GM19467 (cell line): Measurements from ENCODE around the gene DISC1.
"Not testable (repeated sequence)": the region's sequence is repeated elsewhere in the genome, so short reads cannot be mapped to it uniquely, and the experiment has no call there.

Experiments
- ATAC-seq: cut with Tn5 transposase; IDR thresholded peaks from one replicate; pipeline ENCODE4 v1.9.1; 2021; ENCODE audit warnings: mild to moderate bottlenecking, moderate library complexity; ENCODE audit not compliant: unreplicated experiment

DISC1 gene

DNA sequence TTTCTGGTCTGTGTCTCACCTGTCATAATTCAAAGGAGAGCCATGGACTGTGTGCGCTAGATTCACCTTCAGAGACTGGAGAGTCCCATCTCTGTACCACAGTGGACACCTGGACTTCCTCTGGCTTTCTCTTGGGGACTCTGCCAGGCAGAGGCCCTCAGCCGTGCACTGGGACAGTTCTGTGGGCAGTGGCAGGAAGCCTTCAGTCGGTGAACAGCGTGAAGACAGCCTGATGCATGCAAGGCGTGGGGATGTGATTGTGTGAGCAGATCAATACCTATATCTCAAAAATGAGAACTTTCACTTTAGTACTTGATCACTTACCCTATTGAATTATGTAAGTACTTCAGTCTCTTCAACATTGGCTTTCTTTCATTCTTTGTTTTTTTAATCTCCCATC lies 245.3 kb downstream of the DISC1 start:
- ATAC-seq, result no peak

DNA sequence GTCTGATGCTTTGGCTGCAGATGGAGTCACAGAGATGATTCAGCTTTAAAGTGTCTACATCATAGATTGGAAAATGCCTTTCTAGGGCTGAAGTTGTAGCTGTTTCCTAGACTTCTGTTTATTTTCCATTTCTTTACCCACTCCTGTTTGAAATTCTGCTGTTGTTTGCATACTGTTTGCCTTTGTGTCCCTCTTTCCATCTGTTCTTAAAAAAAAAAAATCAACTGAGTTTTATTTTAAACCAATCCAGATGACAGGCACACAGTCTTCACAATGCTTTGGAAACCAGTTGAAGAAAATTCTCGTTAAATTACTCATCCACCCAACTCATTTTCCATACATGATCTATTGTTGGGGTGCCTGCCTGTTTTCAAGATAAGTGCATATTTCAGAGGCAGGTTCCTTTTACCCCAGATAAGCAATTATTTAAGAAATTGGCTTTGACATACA lies 245.9 kb downstream of the DISC1 start:
- no peak for ATAC-seq

DNA sequence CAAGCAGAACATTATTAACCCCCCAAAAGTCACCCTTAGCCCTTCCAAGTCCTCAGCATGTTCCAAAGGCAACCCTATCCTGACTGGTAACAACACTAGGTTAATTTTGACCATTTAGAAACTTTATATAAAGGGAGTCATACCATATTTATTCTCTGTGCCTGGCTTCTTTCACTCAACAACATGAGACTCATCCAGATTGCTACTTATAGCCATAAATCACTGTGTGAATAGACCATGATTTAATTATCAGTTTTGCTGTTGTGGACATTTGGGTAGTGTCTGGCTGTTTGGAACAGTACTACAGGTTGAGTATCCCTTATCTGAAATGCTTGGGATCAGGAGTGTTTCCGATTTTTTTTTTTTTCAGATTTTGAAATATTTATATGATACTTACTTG lies 252.1 kb downstream of the DISC1 start:
- ATAC-seq, result no peak

DNA sequence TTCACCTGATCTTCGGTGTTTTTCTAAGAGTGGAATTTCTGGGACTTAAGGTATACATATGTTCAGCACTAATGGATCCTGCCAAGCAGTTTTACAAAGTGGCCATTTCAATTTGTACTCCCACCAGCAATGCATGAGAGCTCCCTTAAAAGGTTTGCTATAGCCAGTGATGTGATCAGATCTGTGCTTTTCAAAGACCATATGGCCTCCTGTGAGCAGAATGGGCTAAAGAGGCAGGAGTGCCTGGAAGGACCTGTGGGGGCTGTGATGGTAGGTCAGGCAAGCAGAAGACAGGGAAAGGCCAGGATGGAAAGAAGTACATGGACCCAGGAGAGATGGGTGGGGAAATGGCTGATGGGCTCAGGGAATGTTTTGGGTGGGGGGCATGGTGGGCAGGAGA lies 252.7 kb downstream of the DISC1 start:
- ATAC-seq, result no peak

DNA sequence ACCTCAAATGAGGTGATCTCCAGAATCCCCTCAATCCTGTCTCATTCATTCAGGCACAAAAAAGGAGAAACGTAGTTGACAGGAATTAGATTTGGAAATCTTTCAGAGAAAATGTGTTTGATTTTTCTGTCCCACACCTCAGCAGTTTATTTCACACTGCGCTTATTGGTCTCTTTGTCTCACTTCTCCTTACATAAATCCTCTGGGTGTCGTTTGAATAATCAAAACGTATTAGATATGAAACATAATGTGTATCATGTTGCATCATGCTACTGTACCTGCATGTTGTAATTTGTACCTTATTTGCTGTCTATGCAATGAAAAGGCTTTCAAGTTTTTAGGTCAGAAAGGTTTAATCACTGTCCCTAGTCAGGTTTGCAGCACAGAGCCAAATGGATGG lies 255.7 kb downstream of the DISC1 start:
- ATAC-seq, result no peak

DNA sequence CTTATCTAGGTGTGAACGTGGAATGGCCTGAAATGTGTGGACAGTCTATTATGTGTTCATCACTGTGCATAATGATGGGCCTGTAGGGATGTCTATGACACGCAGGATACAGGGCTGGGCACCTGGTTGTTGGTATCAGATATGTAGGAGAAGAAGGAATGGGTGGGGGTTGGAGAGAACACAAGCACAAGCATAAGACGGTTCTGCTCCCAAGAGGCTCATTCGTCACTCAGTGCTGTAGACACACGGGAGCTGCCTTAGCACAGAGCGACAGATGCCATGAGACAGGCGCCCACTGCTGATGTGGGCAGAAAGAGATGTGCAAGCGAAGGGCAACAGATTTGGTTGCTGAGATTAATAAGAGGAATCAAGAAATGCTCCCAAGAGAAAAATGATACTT lies 256.2 kb downstream of the DISC1 start:
- ATAC-seq, result no peak

DNA sequence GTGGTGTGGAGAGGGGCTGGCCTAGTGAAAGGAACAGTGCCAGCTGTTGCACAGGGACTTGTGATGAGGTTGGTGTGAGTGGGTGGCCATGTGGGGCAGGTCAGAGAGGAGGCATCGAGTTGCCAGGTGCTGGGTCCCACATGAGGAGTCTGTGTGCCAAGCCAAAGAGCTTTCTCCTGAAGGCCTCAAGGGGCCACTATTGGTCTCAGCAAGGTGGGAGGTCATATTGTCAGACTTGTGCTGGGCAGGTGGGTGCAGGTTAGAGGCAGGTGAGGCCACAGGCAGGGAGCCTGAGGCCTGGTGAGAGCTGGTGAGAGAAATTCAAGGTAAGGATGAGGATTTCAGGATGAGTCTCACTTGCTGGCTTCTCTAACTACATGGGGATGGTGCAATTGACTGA lies 256.8 kb downstream of the DISC1 start:
- no peak for ATAC-seq

DNA sequence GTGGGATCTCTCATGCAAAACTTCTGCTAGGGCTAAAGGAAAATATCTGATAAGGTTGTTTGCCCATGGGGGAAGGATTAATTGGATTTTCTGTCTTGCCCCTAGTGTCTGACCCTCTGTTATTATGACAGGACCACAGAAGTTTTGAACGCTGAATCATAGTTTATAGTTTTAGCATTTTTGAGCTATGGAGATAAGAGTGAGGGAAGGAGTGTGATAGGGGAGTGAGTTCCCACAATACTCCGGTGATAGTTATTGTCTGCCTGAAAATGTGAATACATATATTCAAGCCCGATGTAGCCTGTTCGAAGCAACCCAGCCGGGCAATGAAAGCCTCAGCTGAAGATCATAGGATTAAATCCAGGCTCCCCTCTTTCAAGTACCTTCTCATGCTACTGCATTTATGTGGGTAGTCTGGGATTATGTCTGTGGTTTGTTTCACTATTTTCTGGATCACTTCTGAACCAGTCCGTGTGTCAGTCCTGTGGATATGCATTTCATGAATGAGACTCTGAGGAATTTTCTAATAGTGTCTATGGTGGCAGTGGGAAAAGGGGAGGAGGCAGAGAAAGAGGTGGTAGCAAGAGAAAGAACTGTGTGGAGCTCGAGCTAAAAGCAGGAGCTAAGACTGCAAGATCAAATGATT lies 258.7 kb downstream of the DISC1 start:
- ATAC-seq, result no peak

DNA sequence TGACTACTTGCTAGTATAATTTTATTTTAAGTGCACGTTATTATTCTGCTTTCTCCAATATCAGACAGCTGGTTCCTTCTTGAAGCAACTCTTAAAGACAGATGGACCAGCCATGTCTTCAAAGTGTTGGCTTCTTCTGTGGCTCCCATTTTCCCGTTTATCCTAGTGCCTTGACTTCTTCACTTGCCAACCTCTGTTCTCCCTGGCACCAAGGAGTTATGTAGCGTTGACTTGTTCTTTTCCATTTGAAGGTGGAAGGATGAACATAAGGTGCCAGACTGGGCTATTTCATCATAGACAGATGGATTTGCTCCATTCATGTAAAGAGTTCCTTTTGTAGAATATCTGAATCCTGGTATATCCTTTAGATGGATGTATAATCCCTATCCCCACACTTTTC lies 260.6 kb downstream of the DISC1 start:
- no peak for ATAC-seq

DNA sequence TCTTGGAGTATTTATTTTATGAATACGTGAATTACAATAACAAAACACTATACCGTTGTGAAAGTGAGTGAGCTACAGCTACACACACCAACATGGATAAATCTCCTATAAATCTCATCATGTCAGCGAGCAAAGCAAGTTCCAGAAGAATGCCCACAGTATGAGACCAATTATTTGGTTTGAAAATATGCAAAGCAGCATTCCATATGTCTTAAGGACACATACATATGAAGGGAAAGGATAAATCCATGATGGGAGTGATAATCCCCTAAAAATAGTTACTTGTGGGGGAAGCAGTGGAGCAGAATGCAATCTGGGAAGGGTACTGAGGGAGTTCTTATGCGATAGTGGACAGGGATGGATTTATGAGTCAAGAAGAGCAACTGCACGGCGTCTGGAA lies 261.3 kb downstream of the DISC1 start:
- no peak for ATAC-seq

DNA sequence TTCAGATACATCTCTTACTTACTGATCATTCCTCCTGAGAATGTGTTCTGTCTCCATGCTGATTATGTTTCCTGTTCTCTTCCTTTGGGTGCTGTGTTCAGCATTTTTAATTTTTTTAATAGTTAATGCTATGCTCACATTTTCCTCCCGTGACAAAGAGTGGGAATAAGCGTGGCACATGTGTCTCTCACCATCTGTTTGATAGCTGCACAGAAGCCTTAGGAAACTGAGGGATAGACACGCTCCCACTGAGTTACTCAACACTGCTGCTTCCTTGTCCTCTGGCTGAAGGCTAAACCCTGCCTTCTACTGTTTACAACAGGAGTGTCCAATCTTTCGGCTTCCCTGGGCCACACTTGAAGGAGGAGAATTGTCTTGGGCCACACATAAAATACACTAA lies 264.2 kb downstream of the DISC1 start:
- no peak for ATAC-seq

DNA sequence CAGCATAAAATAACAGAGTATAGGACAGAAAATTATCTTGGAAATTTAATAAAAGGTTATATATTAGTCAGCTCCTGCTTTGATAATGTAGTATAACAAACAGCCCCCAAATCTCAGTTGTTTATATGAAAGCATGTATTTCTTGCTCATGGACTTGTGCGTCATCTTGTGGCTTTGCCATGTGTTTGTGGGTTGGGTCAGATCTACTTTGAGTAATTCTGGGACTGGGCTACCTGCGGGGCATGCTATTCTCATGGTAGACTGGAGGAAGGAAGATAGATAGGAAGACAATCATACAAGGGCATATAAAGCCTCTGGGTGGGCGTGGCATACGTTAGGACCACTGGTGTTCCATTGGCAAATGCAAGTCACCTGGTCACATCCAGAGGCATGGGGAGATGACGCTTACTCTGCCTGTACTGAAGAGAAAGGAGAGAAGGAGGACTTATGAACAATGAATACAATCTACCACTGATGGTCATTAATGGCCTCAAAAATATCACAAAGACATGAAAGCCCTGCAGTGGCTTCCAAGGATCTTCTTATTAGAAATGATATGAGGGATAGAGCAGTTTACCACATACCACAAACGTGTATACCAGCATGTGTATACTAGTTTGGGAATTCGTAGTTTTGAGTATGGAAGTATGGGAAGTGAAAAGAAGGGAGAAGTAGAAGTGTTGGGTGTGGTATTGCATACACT lies 267.0 kb downstream of the DISC1 start:
- ATAC-seq, result no peak

DNA sequence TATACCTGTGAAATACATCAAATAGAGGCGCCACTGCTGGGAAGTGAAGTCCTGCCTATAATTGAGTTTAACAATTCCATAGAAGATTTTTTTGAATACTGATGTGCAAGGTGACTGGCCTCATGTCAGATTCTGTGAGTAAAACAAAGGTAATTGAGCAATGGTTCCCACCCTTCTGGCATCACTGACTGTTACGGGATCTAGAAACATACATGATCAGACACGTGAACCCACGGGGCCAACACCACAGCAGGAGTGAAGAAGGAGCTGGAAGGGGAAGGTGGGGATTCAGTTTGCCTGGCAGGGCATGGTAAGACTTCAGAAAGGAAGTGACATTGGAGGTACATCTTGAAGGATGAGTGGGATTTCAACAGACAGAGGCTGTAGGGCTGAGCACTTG lies 270.2 kb downstream of the DISC1 start:
- no peak for ATAC-seq

DNA sequence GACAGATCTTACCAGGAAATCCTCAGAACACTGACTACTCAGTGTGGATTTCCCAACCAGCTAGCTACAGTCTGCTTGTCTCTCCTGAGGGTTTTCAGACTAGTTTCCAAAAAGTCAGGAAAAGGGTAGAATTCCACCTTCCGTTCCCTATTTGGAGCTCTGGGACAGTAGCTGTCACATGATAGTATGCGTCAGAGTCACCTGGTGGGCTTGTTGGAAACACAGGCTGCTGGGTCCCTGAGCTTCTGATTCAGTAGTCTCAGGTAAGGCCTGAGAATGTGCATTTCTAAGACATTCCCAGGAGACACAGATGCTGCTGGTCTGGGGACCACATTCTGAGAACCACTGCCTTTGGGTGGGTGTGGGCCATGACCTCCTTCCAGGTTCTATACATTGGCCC lies 272.5 kb downstream of the DISC1 start:
- ATAC-seq, result no peak

DNA sequence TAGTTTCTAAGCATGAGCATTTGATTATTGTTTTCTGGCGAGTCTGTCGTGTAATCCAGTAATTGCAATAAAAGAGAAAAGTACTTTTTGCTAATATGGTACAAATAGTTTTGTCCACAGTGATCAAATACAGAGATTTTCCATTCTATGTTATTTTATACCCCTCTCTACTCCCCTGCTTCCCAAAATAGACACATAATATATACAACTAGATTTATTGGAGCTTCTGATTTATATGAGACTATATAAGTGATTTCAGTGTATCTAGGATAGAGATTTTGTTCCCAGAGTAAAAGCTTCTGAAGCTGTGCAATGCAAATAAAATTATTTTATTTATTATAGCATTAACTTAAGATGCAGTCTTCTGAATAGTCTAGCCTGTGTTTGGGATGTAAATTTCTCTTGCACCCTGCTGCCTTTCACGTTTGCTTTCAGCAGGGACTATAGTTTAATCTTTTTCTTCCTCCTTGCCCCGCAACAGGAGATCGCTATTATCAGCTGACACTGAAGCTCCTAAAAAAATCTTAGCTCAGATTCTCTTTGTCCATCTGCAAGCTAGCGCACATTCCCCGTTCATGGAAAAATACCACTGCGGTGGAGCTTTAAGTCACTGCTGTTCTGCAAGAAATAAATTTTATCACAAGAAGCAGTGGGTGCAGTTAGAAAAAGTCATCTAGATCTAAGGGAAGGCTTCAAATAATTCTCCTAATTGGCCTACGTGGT lies 273.3 kb downstream of the DISC1 start:
- ATAC-seq, result no peak

DNA sequence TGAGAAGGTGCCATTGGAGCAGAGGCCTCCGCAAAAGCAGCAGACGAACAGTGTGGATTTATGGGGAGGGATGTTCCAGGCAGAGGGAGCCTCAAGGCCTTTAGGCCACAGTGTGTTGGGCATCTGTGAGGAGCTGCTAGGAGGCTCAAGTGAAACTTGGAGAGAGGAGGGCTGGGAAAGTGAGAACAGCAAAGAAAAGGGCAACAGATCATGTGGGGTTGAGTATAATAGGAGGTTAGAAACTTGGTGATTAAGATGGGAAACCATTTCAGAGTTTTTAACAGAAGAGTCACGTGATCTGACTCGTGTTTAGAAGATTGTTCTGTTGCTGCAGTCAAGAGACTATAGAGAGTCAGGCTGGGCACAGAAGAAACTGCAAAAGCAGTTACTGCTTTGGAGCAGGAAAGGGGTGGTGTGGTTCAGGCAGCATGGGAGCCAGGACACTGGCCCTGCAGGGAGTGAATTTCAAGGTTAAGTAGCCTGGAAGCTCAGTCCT lies 277.0 kb downstream of the DISC1 start:
- no peak for ATAC-seq

DNA sequence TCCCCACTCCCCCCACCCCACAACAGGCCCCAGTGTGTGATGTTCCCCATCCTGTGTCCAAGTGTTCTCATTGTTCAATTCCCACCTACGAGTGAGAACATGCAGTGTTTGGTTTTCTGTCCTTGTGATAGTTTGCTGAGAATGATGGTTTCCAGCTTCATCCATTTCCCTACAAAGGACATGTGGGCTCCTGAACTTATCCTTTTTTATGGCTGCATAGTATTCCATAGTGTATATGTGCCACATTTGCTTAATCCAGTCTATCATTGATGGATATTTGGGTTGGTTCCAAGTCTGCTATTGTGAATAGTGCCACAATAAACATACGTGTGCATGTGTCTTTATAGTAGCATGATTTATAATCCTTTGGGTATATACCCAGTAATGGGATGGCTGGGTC lies 280.7 kb downstream of the DISC1 start:
- not testable (repeated sequence) for ATAC-seq

DNA sequence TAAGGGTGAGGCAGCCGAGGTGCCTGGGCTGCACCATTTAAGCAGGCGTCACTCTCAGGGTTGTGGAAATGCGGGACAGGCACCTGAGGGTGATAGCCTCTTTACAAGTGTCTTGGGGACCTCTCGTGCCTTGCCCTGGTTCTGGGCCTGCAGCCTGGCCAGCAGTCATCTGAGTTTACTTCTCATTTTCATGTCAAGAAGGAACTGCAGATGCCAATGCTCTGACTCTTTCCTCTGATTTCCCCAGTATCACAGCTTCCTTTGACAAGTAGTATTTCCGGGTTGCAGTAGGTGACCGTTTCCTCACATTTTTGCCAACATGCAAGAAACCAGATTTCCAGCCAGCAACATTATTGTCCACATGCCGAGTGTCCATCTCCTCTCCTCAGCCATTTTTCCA lies 286.9 kb downstream of the DISC1 start:
- ATAC-seq, result no peak

DNA sequence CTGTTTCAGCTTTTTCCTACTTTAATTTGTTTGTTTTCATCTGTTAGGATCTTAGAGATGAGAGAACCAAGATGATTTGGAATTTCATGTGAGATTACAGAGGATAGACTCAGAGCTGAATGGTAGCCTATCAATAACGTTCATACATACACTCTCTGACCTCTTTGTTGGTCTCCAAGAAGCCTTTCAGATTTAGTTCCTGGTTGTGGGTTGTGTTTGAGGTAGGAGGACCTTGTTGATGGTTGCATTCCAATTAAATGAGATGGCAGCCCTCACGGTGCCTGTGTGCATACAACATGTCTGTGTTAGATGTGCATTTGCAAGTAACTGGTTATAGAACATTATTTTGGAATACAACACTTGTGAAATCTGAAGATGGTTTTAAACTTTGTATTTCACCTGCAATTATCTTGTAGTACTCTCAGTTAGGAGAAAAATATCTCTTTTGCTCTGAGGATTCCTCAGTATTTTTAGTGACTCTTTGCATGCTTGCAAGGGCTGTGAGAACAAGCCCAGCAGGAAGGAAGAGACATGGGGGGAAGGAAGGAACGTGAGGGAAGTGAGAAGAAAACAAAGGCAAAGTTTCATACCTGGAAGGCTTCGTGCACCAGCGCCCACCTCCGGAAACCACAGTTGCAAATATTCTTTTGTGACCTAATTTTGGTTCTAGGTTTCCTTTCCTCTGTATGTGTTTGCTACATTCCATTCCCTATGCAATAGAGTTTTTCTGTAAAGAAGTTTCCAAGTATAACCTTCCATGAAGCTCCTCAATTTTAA lies 291.8 kb downstream of the DISC1 start:
- ATAC-seq, result no peak

DNA sequence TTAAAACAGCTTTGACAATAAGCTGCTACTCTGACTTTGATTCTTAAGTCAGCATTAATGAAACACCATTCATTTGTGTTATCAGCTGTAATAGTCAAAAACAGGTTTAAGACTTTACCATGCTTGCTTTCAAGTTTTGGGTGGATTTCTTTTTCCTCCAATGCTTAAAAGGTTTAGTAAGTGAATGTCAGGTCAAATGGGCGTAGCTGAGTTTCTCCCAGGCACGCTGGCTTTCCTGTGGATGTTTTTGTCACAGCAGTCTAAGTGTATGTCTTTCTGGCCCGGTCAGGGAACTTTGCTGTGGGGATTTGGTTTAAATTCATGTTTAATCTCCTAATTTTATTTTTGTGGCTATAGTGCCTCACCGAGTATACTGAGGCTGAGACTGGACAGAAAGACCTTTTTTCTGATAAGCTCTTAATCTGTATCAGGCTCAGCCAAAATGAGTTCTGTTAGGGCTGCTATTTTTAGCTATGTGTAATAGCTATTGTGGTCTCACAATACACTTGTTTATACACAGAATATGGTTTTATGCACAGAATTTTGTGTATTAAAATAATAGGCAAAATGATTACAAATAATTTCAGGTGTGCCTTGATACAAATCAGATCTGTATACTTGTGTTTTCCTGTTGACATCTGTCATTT lies 292.8 kb downstream of the DISC1 start:
- no peak for ATAC-seq

DNA sequence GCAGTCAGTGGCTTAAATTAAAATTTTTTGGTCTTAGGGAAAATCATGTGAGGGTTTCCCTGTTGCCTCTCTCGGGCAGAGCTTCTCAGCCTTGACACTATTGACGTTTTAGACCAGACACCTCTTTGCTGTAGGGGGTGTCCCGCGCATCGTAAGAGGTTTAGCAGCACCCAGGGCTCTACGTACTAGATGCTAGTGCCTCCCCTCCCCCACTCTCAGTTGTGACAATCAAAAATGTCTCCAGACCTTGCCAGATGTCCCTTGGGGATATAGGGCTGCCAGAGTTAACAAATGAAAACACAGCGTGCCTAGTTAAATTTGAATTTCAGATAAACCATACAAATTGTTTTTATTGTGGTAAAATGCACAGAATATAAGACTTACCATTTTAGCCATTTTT lies 293.3 kb downstream of the DISC1 start:
- ATAC-seq, result no peak
